NCI-H2107 treated with DMSO at 0.1 percent for 48 hours (cell line): Measurements from ENCODE around the gene PPP3R2.
"Not testable (repeated sequence)": the region's sequence is repeated elsewhere in the genome, so short reads cannot be mapped to it uniquely, and the experiment has no call there.

Experiments
- DNase-seq: peaks from one replicate; lab custom pipeline; 2025; ENCODE audit not compliant: unreplicated experiment; lab: John Stamatoyannopoulos, UW

Gene PPP3R2

DNA sequence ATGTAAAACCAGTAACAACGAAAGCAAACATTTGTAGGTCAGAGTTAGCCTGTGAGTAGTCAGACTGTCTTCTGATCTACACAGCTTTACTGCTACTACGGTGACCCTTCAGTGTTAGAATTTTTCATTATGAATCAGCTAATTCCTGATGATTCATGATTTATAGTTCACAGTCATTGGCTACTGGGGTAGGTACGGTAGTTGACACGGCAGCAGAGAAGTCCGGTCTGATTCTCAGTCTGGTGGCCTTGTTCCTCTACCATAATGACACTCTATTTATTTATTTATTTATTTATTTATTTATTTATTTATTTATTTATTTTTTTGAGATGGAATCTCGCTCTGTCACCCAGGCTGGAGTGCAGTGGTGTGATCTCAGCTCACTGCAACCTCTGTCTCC, 4.7 kb downstream of the PPP3R2 start:
- DNase-seq, result not testable (repeated sequence)

DNA sequence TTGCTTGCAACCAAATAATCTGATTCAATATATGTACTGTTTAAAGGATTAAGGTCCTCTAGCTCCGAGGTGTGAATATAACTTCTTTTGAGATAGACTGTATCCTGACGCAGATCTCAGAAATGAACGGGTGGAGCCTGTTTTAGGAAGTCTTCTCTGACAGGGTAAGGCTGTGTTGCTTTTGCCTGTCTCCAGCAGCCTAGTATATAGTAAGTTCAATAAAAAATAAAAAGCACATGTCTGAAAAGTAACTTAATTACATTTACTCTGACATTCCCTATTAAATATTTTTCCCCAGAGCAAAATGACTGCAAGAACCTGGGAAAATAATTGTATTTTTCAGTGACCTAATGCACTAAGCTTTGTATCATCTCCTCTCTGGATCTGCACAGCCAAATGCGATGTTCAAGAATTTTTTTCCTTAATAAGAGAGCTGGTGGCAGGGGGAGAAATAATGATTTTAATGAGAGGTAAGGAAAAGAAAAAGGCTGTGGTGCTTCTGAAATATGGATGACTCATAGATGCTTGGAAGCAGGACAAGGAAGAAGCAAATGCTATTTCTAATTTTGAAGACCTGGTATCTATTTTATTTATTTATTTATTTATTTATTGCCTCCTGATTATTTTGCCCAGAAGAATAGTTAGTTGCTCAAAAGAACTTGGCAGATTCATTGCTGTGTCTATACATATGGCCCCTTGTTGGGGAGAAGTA, 7.3 kb downstream of the PPP3R2 start:
- no peak for DNase-seq

- no peak for DNase-seq
Observed at GRCh38 chr9:101586651-101587050, 8.1 kb downstream of the PPP3R2 start.

- DNase-seq, result no peak
Observed at GRCh38 chr9:101585740-101586139, 9.0 kb downstream of the PPP3R2 start.

DNA sequence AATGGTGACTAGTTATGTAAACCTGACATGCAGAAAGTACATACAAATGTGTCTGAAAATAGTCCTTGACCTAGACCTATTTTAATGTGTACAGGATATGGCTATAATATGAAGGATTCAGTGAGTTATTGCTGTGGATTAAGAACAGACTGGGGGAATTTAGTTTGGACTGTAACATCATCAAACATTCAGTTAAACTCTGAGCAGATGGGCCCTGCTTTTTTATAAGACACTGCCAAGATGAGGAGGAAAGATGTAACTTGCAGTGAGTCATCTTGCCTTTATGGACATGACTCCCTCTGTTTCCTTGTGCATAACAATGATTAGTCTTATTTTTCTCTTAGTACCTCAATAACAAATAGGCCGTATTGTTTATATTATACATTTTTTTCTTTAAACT, 12.2 kb downstream of the PPP3R2 start:
- DNase-seq, result no peak

DNA sequence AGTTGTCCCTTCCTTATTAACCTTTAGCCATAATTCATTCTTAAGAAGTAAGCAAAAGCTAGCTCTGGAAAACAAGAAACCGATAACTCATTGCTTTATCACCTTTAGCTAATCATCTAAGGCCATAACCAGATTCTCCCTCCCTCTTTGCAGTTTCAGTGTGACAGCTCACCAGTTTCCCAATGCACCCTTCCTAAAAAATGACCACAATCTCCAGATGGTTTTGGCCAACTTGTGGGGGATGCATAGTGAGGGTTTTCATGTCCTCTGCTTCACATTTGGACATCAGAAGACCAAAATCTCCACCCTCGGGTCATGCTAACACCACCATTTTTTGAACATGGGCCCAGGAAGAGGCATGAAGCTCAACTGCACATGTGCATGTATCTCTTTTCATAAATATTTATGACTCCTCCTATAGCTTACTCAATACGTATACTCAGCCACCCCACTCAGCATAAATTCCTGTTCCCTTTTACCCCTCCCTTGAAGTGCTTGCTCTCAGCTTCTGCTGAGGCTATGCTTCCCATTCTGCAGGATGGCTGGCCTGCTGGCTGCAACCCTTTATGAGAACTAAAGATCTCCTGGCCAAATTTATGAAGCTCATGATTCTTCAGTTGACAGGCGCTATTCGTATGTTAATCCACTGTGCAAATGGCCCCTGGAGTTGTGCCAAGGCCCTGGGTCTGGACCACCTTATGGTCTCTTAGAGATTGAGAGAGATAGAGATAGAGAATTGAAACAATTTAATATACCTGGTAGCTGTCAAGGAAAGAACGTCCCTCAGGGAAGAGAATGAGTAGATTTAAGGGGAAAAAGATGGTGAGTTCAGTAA, 14.8 kb downstream of the PPP3R2 start:
- no peak for DNase-seq

- no peak for DNase-seq
Observed at GRCh38 chr9:101578378-101578777, 16.4 kb downstream of the PPP3R2 start.

DNA sequence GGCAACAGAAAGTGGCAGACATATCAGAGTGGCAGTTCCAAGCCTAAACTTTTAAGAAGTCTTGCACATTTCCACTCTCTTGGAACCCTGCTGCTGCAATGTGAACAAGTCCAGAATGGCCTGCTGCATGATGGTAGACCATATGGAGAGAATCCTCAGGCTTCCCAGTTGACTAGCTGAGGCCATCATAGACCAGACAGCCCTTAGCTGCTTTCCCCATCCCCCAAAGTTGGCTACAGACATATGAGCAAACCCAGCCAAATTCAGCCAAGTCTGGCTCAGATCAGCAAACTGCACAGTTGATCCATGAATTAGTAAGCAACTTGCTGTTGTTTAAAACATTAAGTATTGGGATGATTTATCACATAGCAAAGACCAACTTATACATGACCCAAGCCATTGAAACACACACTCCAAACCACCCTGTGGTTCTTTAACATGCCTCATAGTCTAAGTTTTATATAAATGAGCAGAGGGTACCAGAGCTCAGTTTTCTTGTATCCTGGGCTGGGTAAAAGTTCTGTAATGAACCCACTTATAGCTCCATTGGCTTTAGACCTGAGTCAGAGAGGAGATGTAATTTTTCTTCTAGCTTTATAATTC, 19.9 kb downstream of the PPP3R2 start:
- DNase-seq, result no peak

GRCh38 chr9:101572316-101572715, 22.5 kb downstream of the PPP3R2 start:
- DNase-seq, result no peak

DNA sequence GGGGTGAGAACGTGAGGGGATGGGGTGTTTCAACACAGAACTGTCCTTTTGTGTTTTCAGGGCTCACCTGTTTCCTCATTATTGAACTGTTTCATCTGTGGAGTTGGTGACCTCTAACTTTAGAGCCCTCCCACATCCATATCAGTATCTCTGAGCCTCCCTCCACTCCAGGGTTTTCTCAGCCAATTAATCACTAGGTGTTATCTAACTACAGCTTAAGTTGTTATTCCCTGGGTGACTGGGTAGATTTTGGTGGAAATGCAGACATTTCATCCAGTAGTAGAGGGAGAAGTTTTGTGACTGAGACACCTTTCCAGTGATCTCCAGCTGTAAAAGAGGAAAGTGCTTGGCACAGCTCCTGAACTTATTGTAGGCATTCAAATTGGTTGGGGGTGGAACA, 23.7 kb downstream of the PPP3R2 start:
- no peak for DNase-seq

- no peak for DNase-seq
Observed at GRCh38 chr9:101569741-101570501, 24.8 kb downstream of the PPP3R2 start.

DNA sequence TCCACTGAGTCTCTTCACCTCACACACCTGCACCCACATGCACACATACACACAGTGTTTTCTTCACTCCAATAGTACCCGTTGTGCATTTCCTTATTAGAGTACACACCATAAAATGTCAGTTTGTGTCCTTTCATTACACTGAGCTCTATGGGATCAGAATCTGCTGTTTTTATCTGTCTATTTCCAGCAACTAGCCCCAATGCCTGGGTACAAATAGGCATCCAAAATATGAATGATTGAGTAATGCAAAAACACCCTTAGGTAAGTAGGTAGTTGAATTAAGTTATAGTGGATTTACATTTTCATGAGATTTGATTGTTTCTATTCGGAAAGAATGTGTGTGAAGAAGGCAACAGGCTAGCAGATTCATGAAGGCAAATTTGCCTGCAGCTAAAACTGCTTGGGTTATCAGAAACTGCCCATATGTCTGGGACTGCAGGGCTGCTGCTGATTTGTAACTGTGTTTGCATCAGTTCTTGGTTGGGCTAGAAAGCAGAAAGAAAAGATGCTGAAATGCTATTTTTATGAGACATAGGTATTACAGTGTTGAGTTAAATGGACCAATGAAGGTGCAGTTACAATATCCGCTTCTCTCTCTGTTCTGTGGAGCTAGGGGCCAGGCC, 26.9 kb downstream of the PPP3R2 start:
- DNase-seq, result no peak

GRCh38 chr9:101566904-101567724, 27.7 kb downstream of the PPP3R2 start:
- DNase-seq, result no peak

DNA sequence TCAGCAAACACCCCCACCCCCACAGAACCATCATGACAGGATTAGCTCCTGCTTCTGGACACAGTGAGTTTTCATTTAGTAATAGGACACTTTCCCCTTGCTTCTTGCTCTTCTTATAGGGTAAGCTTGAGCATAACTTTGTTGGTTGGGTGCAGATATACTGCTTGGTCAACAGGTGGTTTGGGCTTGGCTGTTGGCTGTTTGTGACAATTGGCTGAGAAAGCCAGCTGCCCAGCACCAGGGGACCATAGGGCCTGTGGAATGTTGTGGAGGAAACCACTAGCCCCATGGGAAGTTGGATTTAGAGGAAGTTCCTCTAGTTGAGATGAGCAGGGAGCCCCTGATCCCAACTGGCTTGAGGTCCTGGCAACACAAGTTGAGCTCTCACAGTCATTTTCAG, 30.5 kb downstream of the PPP3R2 start:
- no peak for DNase-seq

- DNase-seq, result no peak
Observed at GRCh38 chr9:101562966-101563365, 31.8 kb downstream of the PPP3R2 start.

DNA sequence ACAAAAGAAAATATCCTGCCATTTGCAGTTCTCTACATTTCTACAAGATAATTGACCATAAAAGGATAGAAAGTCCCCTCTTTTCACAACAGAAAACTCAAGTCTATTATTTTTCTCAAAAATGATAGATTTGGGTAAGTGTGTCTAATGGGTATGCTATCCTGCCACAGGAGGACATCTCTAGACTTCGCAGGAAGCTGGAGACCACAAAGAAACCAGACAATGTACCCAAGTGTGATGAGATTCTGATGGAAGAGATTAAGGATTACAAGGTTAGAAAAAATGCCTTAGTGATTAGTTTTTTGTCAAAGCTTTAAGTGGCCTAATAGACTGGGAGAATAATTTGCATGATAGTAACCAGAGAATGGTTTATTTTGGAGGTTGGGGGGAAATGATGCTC, 33.0 kb downstream of the PPP3R2 start:
- no peak for DNase-seq

DNA sequence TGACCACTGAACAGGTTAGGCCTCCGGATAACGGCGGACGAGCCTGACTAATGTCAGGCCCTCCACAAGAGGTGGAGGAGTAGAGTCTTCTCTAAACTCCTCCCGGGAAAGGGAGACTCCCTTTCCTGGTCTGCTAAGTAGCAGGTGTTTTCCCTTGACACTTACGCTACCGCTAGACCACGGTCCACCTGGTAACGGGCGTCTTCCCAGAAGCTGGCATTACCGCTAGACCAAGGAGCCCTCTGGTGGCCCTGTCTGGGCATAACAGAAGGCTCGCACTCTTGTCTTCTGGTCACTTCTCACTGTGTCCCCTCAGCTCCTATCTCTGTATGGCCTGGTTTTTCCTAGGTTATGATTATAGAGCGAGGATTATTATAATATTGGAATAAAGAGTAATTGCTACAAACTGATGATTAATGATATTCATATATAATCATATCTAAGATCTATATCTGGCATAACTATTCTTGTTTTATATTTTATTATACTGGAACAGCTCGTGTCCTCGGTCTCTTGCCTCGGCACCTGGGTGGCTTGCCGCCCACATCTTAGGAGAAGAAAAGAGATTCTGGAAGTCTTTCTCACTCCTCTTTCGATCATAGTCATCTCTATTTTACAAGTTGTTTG, 45.2 kb downstream of the PPP3R2 start:
- not testable (repeated sequence) for DNase-seq

GRCh38 chr9:101543098-101543735, 51.6 kb downstream of the PPP3R2 start:
- no peak for DNase-seq
